ENCODE measurements around the gene SFSWAP. TPM values are rescaled to one million over a fixed set of nuclear protein-coding genes. Genes with fewer than 3 reads are reported as not detected.

SFSWAP gene
- total RNA-seq, 1 experiment from 2014 or later = 48.1 TPM

DNA sequence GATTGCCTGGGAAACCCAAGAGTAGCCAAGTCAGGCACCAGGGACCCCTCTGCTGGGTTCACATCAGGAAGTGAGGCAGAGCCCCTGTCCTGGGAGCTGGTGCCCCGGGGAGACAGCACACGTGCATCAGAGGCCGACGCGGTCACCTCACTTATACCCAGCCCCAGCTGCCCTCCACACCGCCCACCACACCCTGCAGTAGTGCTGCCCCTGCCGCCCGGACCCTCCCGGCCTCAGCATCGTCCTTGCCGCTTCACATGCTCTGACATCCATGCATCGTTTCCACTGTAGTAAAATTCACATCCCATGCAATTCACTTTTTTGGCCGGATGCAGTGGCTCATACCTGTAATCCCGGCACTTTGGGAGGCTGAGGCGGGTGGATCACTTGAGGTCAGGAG lies 131.3 kb downstream of the SFSWAP start:
- Histone ChIP-seq H3K9ac (ENCODE audit: extremely low read depth, insufficient read length, low read length) (no peak overlapping the region), H3K27me3 (ENCODE audit: insufficient read depth, low read length) (no peaks in the 10 kb centered on the region), H4K8ac (replicated peaks; ENCODE audit: insufficient read length, low read depth, low read length) (no peak overlapping the region), H3K4me1 (ENCODE audit: insufficient read depth, low read length) (no peaks in the 10 kb centered on the region), H4K91ac (ENCODE audit: insufficient read length, low read depth, low read length) (no peak overlapping the region), H2BK5ac (ENCODE audit: insufficient read length, low read length) (no peak overlapping the region), H3K4me2 (ENCODE audit: insufficient read depth, insufficient read length, low read length) (no peak overlapping the region), H4K5ac (ENCODE audit: insufficient read length, low read depth, low read length) (no peak overlapping the region), H3K14ac (ENCODE audit: insufficient read depth, low read length) (no peak overlapping the region), H2AFZ (ENCODE audit: low read length) (no peak overlapping the region), H2BK15ac (ENCODE audit: low read depth, low read length) (no peak overlapping the region), H4K20me1 (ENCODE audit: control insufficient read depth, insufficient read depth, insufficient read length) (no peaks in the 10 kb centered on the region), H3K79me2 (ENCODE audit: insufficient read depth, low read length) (no peaks in the 10 kb centered on the region), H3K18ac (ENCODE audit: insufficient read length, low read depth, low read length) (no peak overlapping the region), H3K27ac (ENCODE audit: insufficient read length, low read depth, low read length) (no peak overlapping the region), H3K9me3 (ENCODE audit: control insufficient read depth, low read depth, low read length) (no peaks in the 10 kb centered on the region), H2BK20ac (ENCODE audit: low read depth, low read length, poor library complexity, severe bottlenecking) (no peak overlapping the region), H2BK12ac (ENCODE audit: insufficient read length, low read depth, low read length) (no peak overlapping the region), H3K4ac (ENCODE audit: low read depth, low read length) (no peak overlapping the region), H3K23ac (ENCODE audit: insufficient read length, low read depth, low read length) (no peak overlapping the region), H3K23me2 (ENCODE audit: insufficient read length, low read depth, low read length, poor library complexity, severe bottlenecking) (no peaks in the 10 kb centered on the region), H3K56ac (ENCODE audit: insufficient read length, low read depth, low read length) (no peak overlapping the region), H3T11ph (ENCODE audit: low read length) (no peak overlapping the region), H2BK120ac (ENCODE audit: low read depth, low read length, poor library complexity, severe bottlenecking) (no peak overlapping the region), H3K79me1 (ENCODE audit: insufficient read depth, low read depth, low read length, poor library complexity, severe bottlenecking) (no peaks in the 10 kb centered on the region), H2AK5ac (ENCODE audit: insufficient read length, low read length) (no peak overlapping the region)
- H3K36me3 Mint-ChIP-seq (ENCODE audit: insufficient read depth in 1 of 3, low read depth in 3 of 3) = peaks cover 8 to 33% (median 16%) of the 10 kb centered on the region in 3 experiments
- H3K27me3 Mint-ChIP-seq (ENCODE audit: low read depth) = no peaks in the 10 kb centered on the region
- no CpG with 5 or more reads among the region's 15 CpGs for WGBS (ENCODE audit: extremely low coverage, insufficient read length, low lambda C conversion rate)
- H3K4me3 Mint-ChIP-seq = no peak overlapping the region
- H3K4me1 Mint-ChIP-seq = no peaks in the 10 kb centered on the region
- no peak for DNase-seq
- H3K27ac Mint-ChIP-seq = no peak overlapping the region
- H3K9me3 Mint-ChIP-seq = no peaks in the 10 kb centered on the region
- TF ChIP-seq, protein P1, sequence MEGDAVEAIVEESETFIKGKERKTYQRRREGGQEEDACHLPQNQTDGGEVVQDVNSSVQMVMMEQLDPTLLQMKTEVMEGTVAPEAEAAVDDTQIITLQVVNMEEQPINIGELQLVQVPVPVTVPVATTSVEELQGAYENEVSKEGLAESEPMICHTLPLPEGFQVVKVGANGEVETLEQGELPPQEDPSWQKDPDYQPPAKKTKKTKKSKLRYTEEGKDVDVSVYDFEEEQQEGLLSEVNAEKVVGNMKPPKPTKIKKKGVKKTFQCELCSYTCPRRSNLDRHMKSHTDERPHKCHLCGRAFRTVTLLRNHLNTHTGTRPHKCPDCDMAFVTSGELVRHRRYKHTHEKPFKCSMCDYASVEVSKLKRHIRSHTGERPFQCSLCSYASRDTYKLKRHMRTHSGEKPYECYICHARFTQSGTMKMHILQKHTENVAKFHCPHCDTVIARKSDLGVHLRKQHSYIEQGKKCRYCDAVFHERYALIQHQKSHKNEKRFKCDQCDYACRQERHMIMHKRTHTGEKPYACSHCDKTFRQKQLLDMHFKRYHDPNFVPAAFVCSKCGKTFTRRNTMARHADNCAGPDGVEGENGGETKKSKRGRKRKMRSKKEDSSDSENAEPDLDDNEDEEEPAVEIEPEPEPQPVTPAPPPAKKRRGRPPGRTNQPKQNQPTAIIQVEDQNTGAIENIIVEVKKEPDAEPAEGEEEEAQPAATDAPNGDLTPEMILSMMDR (conservative IDR thresholded peaks at IDR 0.05) = no peak

Measured in H9 (cell line).